Islet precursor cell (in vitro differentiated cells): ENCODE data around the gene JAKMIP3.

Experiments used
- DNase-seq: peaks from one replicate; pipeline ENCODE4 v3.0.0-alpha.2; 2018

Gene JAKMIP3

GRCh38 chr10:132065491-132066105 lies at the start of gene JAKMIP3:
Gene JAKMIP3 (plus strand): TSS chr10:132065946. CDS start chr10:132104809, 38,863 bp downstream.
- DNase-seq: peak; percentile 84

DNA sequence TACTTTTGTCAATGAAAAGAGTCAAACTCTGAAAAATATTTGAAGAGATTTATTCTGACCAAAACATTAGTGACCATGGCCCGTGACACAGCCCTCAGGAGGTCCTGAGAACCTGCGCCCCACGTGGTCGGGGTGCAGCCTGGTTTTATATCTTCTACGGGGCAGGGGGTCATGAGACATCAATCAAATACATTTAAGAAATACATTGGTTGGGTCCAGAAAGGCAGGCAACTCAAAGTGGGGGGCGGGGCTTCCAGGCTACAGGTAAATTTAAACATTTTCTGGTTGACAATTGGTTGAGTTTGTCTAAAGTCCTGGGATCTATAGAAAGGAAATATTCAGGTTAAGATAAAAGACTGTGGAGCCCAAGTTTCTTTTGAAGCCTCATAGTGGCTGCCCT lies 49.2 kb upstream of the JAKMIP3 start:
- DNase-seq: no peak

DNA sequence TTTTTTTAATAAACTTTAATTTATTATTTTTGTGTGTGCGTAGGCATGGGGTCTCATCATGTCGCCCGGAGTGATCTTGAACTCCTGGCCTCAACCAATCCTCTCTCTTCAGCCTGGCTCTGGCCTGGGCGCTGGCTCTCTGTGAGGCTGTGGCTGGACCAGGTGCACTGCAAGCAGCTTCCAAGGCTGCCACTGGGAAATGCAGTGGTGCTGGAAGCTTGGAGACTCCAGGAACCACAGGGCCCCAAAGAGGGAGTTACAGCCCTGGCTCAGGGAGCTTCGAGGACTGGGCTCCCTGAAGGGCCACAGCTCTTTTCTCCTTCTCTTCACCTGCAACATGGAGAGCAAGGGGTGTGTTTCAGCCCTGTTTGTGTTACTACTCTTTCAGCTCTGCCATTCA lies 47.3 kb upstream of the JAKMIP3 start:
- no peak for DNase-seq

DNA sequence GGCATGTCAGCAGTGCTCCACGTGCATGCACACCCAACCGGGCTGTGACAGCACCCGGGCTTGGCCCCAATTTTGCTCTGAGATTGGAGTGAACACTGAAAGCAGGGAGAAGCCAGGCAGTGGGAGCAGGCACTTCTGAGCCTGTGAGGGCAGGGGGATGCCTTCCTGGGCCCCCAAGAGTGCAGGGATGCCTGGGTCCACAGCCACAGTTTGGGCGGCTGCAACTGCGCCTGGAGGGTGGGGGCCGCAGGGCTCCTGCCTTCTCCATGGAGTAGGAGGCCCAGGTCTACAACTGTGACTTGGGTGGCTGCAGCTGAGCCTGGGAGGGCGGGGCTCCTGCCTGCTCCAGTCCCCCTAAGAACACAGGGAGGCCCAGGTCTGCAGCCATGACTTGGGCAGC lies 46.4 kb upstream of the JAKMIP3 start:
- DNase-seq: no peak

DNA sequence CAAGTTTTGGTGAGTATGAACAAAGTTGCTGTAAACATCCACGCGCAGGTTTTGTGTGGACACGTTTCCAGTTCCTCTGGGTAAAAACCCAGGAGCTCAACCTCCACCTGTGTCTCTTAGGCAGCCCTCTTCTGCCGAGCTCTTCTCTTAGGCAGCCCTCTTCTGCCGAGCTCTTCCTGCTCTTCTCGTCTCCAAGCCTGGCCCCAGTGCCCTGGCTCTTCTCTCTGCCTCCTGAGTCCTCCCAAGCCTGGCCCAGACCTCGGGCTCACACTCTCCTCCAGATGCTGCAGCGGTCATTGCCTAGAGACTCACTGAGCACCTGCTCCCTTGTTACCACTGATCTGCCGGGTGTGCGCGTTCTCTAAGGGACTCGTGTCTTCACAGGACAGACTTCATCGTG lies 45.3 kb upstream of the JAKMIP3 start:
- DNase-seq: no peak

DNA sequence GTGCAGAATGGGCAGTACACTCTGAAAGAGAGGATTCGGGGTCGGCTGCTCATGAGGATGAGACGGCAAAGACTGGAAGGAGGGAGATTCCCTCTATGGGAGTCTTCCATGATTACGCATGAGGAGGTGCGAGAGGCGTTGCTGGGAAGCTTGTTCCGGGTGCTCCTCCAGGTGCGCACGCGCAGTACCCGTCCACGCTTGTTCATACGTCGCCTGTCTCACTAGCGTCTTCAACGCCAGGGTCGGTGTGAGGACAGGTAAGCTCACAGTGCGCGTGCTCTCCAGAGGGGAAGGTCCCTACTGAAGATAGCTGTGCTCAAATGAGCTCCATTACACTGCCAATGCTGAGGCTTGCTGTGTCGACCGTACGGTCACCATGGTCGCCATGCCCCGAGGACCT lies 44.7 kb upstream of the JAKMIP3 start:
- no peak for DNase-seq

DNA sequence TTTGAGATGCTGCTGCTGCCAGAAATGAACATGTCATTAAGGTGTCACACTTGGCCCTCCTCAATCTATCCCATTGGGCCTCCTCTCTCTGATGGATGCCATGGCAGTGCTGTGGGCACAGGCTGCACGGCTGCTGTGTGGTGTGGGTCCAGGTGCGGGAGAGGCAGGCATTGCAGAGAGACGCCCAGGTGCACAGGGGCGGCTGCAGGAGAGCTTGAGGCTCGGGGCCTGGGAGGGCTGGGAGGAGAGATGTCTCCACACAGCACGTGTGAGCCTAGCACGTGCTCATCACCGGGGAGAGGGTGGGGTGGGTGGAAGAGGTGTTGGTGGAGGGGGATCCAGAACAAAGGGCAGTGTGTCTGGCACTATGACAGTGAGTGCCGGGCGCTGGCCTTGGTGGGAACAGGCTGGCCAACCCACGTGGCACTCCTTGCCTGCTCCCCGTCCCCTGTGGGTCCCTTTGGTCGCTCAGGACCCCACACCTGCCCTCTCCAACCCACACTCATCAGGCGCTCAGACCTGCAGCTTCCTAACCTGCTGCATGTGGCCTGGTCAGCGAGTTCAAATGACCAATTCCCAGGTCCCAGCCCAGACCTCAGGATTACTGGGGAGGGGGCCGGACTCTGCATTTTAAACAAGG lies 44.1 kb upstream of the JAKMIP3 start:
- no peak for DNase-seq

- DNase-seq: no peak
These were observed 43.5 kb upstream of the JAKMIP3 start for GRCh38 chr10:132022241-132022640.

DNA sequence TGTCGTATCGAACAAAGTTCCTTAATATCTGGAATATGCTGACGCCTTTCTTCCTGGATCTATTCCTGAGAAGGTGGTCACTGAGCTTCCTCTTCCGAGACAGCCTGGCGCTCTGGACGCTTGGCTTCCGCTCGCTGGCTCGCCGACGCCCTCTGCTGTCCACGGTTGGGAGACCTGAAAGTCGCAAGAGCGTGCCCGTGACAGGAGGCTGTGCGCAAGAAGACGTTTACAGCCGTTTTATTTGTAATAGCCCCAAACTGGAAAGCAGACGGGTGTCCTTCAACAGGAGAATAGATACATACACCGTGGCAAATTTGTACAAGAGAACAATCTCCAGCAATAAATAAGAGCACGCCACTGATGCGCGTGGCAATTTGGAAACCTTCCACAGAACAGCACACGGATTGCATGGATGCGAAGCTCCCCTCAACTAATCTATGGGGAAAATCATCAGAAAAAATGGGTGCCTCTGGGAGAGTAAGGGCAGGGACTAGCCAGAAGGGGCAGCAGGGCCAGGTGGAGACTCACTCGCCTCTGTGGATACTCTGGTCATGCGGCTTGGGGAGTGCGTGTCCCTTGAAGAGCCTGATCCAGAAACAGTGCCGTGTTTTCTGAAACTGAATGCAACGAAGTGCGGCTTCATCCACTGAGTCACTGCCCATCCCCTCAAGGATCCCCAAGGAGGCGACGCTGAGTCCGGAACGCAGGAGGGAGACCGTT lies 42.5 kb upstream of the JAKMIP3 start:
- peak; percentile 87 for DNase-seq

DNA sequence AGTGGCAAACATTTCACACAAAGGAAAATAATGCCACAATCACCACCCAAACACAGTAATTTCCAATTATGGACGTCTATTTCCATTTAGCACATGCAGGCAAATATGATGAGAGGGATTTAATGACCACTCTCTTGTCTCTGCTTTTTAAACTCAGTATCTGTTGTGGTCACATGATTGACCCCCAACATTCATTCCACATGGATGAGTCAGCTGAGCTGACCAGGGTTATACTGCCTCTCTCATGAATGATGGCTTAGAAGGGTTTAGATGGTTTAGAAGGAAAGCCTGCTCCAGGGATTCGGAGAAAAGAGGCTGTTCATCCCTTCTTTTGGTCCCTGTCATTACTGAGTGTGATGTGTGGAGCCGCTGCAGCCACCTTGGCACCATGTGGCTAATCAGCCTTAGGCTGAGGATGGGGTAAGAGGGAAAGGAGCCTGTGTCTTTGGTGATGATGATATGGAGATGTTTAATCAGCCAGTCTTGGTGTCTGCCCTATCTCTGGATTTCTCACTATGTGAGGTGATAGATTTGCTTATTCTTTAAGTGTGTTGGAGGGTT lies 38.2 kb upstream of the JAKMIP3 start:
- peak; percentile 69 for DNase-seq

GRCh38 chr10:132028706-132029105 lies 37.0 kb upstream of the JAKMIP3 start:
- DNase-seq: no peak

DNA sequence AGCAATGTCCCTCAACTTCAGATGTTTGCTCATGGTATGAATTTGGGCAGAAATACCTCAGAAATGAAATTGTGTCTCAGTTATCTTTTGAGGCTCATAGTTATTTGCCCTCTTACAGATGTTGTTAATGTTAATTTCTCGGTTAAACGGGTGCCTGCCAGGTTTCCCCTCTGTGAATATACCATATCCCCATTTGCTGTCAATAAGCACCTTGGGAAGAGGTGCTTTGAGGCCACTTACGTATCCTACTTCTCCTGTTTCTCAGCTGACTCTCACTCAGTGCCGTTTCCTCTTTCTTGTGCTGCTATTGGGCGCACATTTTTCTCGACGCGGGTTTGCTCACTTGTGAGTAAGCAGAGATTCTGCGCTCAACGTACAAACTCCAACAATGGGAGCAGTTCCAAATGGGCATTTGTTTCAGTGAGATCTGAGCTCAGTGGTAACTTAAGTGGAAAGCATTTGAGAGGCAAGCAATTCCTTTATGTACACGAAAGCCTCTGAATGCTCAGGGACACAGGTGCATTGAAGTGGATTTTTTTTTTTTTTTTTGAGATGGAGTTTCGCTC lies 34.8 kb upstream of the JAKMIP3 start:
- DNase-seq: no peak

- DNase-seq: no peak
These were observed 32.1 kb upstream of the JAKMIP3 start for GRCh38 chr10:132033632-132034031.

GRCh38 chr10:132035476-132035875 lies 30.3 kb upstream of the JAKMIP3 start:
- no peak for DNase-seq

- peak; percentile 71 for DNase-seq
These were observed 29.4 kb upstream of the JAKMIP3 start for GRCh38 chr10:132036153-132036886.

GRCh38 chr10:132036887-132037675 lies 28.7 kb upstream of the JAKMIP3 start:
- DNase-seq: peak; percentile 72

- peak; percentile 63 for DNase-seq
These were observed 28.1 kb upstream of the JAKMIP3 start for GRCh38 chr10:132037676-132037975.

DNA sequence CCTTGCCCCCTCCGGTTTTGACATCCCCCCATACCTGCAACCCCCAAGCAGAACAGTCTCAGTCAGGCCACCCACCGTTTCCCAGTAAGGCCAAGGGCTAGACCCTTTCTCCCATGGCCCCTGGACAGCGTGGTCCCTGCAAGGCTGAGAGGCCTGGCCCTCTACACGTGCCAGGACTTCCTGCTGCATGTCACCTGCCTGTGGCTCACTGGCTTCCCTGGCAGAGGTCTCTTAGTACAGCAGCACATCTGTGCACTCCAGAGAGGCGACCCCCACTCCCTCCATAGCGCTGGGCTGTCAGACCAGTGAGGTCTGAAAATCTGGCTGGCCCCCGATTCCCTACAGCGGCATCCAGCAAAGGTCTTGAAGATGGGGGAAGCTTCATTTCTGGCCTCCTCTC lies 26.4 kb upstream of the JAKMIP3 start:
- no peak for DNase-seq

GRCh38 chr10:132040046-132040445 lies 25.7 kb upstream of the JAKMIP3 start:
- DNase-seq: no peak

GRCh38 chr10:132041340-132041739 lies 24.4 kb upstream of the JAKMIP3 start:
- no peak for DNase-seq

DNA sequence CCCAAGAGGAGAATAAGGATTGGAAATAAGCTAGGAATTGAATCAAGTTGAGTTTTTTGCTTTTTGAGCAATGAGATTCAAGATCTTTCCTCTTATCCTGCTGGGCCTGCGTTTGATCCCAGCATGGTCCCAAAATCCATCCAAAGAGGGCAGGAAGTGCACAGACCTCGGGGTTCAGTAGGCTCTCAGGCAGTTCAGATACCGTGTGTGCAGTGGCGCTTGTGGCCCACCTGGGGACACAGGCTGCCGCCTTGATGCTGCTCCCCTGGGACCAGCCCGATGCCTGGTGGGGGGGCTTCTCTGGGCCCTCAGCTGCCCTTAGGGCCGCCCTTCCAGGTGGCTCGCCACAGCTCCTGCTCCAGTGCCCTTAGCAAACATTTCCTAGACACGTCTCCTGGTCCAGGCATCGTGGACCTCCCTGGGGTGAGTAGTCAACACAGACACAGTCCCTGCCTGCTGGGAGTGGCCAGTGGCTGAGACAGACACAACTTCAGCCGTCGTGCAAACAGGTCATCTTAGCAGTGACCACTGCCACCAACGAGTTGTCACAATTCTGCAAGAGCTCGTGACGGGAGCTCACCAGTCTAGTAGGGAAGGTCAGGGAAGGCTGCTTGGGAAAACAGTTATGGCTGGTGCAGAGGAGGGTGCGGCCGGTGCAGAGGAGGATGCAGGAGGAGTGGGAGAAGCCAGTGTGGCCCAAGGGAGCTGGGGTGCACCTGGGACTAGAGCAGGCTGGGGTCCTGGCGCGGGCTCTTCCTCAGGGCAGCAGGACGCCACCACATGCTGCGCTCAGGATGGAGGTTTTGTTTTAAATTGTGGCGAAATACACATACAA lies 21.7 kb upstream of the JAKMIP3 start:
- DNase-seq: no peak
